Measurements from ENCODE around the gene RBM20. TPM values are rescaled to one million over a fixed set of nuclear protein-coding genes. Genes with fewer than 3 reads are reported as not detected.

The RBM20 gene
- total RNA-seq, 1 experiment from 2014 or later = 1.2 TPM

- in situ Hi-C loops (cut with HindIII; ENCODE audit: low pct_unique_long_range_greater_than_20kb, low sequenced_read_pairs) = no loop called here
- DNase-seq (ENCODE audit: low read depth, low spot score) = no peak
These were observed 134.1 kb downstream of the RBM20 start for GRCh38 chr10:110778211-110778610.

- in situ Hi-C loops (cut with HindIII; ENCODE audit: low pct_unique_long_range_greater_than_20kb, low sequenced_read_pairs) = no loop called here
- DNase-seq (ENCODE audit: low read depth, low spot score) = no peak
These were observed 135.4 kb downstream of the RBM20 start for GRCh38 chr10:110779489-110779888.

GRCh38 chr10:110780704-110781103, 136.6 kb downstream of the RBM20 start:
- in situ Hi-C loops (cut with HindIII; ENCODE audit: low pct_unique_long_range_greater_than_20kb, low sequenced_read_pairs) = no loop called here
- DNase-seq (ENCODE audit: low read depth, low spot score) = no peak

GRCh38 chr10:110781139-110781538, 137.0 kb downstream of the RBM20 start:
- in situ Hi-C loops (cut with HindIII; ENCODE audit: low pct_unique_long_range_greater_than_20kb, low sequenced_read_pairs) = no loop called here
- no peak for DNase-seq (ENCODE audit: low read depth, low spot score)

GRCh38 chr10:110782616-110783015, 138.5 kb downstream of the RBM20 start:
- in situ Hi-C loops (cut with HindIII; ENCODE audit: low pct_unique_long_range_greater_than_20kb, low sequenced_read_pairs) = no loop called here
- DNase-seq (ENCODE audit: low read depth, low spot score) = no peak

GRCh38 chr10:110783509-110784107, 139.5 kb downstream of the RBM20 start:
- in situ Hi-C loops (cut with HindIII; ENCODE audit: low pct_unique_long_range_greater_than_20kb, low sequenced_read_pairs) = no loop called here
- no peak for DNase-seq (ENCODE audit: low read depth, low spot score)

- in situ Hi-C loops (cut with HindIII; ENCODE audit: low pct_unique_long_range_greater_than_20kb, low sequenced_read_pairs) = no loop called here
- no peak for DNase-seq (ENCODE audit: low read depth, low spot score)
These were observed 140.1 kb downstream of the RBM20 start for GRCh38 chr10:110784198-110784597.

GRCh38 chr10:110786172-110786571, 142.0 kb downstream of the RBM20 start:
- in situ Hi-C loops (cut with HindIII; ENCODE audit: low pct_unique_long_range_greater_than_20kb, low sequenced_read_pairs) = no loop called here
- no peak for DNase-seq (ENCODE audit: low read depth, low spot score)

- DNase-seq (ENCODE audit: low read depth, low spot score) = no peak
- in situ Hi-C loops (cut with HindIII; ENCODE audit: low pct_unique_long_range_greater_than_20kb, low sequenced_read_pairs) = no loop called here
These were observed 144.7 kb downstream of the RBM20 start for GRCh38 chr10:110788620-110789385.

- in situ Hi-C loops (cut with HindIII; ENCODE audit: low pct_unique_long_range_greater_than_20kb, low sequenced_read_pairs) = no loop called here
These were observed 145.7 kb downstream of the RBM20 start for GRCh38 chr10:110789604-110790433.

GRCh38 chr10:110790913-110791506, 146.9 kb downstream of the RBM20 start:
- DNase-seq (ENCODE audit: low read depth, low spot score) = no peak
- in situ Hi-C loops (cut with HindIII; ENCODE audit: low pct_unique_long_range_greater_than_20kb, low sequenced_read_pairs) = no loop called here

More at GRCh38 chr10:110789604-110790433, 145.7 kb downstream of the RBM20 start:
- DNase-seq (ENCODE audit: low read depth, low spot score) = no peak

- in situ Hi-C loops (cut with HindIII; ENCODE audit: low pct_unique_long_range_greater_than_20kb, low sequenced_read_pairs) = no loop called here
- no peak for DNase-seq (ENCODE audit: low read depth, low spot score)
These were observed 147.5 kb downstream of the RBM20 start for GRCh38 chr10:110791541-110792073.

- in situ Hi-C loops (cut with HindIII; ENCODE audit: low pct_unique_long_range_greater_than_20kb, low sequenced_read_pairs) = no loop called here
- DNase-seq (ENCODE audit: low read depth, low spot score) = peak; percentile 11
These were observed 148.5 kb downstream of the RBM20 start for GRCh38 chr10:110792476-110793125.

- DNase-seq (ENCODE audit: low read depth, low spot score) = no peak
- in situ Hi-C loops (cut with HindIII; ENCODE audit: low pct_unique_long_range_greater_than_20kb, low sequenced_read_pairs) = no loop called here
These were observed 149.1 kb downstream of the RBM20 start for GRCh38 chr10:110793128-110793812.

- in situ Hi-C loops (cut with HindIII; ENCODE audit: low pct_unique_long_range_greater_than_20kb, low sequenced_read_pairs) = no loop called here
- peak; percentile 5 for DNase-seq (ENCODE audit: low read depth, low spot score)
These were observed 149.8 kb downstream of the RBM20 start for GRCh38 chr10:110793886-110794285.

- in situ Hi-C loops (cut with HindIII; ENCODE audit: low pct_unique_long_range_greater_than_20kb, low sequenced_read_pairs) = no loop called here
- no peak for DNase-seq (ENCODE audit: low read depth, low spot score)
These were observed 150.7 kb downstream of the RBM20 start for GRCh38 chr10:110794808-110795207.

- in situ Hi-C loops (cut with HindIII; ENCODE audit: low pct_unique_long_range_greater_than_20kb, low sequenced_read_pairs) = no loop called here
- peak; percentile 2 for DNase-seq (ENCODE audit: low read depth, low spot score)
These were observed 153.3 kb downstream of the RBM20 start for GRCh38 chr10:110797416-110797815.

Data from SK-MEL-5 (cell line).